ENCODE results near the gene CFAP45. TPM values are rescaled to one million over a fixed set of nuclear protein-coding genes. Genes with fewer than 3 reads are reported as not detected.
A peak's percentile ranks its signal among the peaks of the same experiment; 100 is the strongest.

Gene CFAP45
- total and polyA plus RNA-seq, 9 of the 15 experiments (the other 6 are each of a cell fraction or from before 2014, with no cell fraction given) = 0.65 to 2.4 (median 1.5) TPM

GRCh38 chr1:159929155-159930051 lies 29.4 kb upstream of the CFAP45 start (continued):
- TF ChIP-seq, protein P1, sequence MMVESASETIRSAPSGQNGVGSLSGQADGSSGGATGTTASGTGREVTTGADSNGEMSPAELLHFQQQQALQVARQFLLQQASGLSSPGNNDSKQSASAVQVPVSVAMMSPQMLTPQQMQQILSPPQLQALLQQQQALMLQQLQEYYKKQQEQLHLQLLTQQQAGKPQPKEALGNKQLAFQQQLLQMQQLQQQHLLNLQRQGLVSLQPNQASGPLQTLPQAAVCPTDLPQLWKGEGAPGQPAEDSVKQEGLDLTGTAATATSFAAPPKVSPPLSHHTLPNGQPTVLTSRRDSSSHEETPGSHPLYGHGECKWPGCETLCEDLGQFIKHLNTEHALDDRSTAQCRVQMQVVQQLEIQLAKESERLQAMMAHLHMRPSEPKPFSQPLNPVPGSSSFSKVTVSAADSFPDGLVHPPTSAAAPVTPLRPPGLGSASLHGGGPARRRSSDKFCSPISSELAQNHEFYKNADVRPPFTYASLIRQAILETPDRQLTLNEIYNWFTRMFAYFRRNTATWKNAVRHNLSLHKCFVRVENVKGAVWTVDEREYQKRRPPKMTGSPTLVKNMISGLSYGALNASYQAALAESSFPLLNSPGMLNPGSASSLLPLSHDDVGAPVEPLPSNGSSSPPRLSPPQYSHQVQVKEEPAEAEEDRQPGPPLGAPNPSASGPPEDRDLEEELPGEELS (CRISPR knock-in tag; IDR thresholded peaks at IDR 0.05; ENCODE audit: borderline replicate concordance) = no peak
- no peak for TF ChIP-seq NKRF (IDR thresholded peaks at IDR 0.05; ENCODE audit: borderline replicate concordance)
- no peak for TF ChIP-seq SMARCC2 (IDR thresholded peaks at IDR 0.05; ENCODE audit: low read depth)
- TF ChIP-seq, protein P2, sequence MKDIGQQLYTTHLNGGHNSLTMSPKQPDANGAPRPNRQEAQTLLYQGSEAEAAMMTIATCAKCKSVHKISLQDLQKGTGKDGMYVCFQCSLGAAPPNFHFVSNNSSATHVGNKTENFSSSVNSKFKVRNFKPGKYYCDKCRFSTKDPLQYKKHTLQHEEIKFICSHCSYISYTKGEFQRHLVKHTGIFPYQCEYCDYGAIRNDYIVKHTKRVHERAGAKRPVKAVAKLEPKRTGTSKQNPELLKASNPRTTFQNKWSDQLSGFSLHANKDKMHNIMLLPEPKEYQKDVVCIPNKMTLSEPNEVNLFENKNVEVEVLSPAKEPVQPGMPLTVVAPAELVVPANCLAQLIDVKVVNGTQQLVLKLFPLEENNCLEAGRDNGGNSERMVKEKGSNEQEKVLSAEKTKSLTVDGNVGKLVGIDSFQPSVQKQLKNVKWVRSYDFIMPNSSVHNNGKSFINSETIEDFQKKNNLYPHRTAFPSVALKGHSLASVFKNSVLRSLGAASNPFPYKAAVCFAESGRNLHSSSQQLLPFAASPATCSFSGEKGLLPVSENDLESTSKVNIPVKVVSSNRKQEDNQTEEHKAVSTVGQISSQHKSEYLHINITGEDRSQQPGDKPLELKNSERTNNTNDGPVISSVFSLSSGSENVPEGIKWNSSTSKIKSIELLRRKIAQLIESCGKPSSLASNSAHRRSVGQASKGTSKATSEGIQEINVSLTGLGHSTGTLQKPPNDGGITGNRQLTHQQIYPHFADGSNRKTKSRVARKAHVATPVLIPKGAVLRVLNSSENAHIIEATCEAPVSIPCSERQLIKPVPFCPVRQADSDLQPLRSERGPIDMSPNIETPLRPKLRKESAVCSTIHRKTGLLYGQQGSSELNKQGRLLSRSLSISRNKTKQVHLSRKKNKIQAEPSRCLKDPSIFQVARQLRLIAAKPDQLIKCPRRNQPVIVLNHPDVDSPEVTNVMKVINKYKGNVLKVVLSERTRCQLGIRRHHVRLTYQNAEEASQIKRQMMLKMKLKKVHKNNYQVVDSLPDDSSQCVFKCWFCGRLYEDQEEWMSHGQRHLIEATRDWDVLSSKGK (CRISPR knock-in tag; IDR thresholded peaks at IDR 0.05) = no peak
- TF ChIP-seq POLR2G (IDR thresholded peaks at IDR 0.05; ENCODE audit: low read depth, low read length) = peak; percentile 61
- no peak for TF ChIP-seq ETV5 (CRISPR knock-in tag; IDR thresholded peaks at IDR 0.05; ENCODE audit: low read depth)
- TF ChIP-seq, protein P3, sequence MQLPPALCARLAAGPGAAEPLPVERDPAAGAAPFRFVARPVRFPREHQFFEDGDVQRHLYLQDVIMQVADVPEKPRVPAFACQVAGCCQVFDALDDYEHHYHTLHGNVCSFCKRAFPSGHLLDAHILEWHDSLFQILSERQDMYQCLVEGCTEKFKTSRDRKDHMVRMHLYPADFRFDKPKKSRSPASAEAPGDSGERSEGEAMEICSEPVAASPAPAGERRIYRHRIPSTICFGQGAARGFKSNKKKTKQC (CRISPR knock-in tag; IDR thresholded peaks at IDR 0.05) = no peak
- TF ChIP-seq POLR2H (tag; IDR thresholded peaks at IDR 0.05; ENCODE audit: low read depth) = no peak
- TF ChIP-seq ZBTB17 (CRISPR knock-in tag; IDR thresholded peaks at IDR 0.05) = no peak
- TF ChIP-seq ZNF140 (CRISPR knock-in tag; IDR thresholded peaks at IDR 0.05) = no peak
- TF ChIP-seq, protein P4, sequence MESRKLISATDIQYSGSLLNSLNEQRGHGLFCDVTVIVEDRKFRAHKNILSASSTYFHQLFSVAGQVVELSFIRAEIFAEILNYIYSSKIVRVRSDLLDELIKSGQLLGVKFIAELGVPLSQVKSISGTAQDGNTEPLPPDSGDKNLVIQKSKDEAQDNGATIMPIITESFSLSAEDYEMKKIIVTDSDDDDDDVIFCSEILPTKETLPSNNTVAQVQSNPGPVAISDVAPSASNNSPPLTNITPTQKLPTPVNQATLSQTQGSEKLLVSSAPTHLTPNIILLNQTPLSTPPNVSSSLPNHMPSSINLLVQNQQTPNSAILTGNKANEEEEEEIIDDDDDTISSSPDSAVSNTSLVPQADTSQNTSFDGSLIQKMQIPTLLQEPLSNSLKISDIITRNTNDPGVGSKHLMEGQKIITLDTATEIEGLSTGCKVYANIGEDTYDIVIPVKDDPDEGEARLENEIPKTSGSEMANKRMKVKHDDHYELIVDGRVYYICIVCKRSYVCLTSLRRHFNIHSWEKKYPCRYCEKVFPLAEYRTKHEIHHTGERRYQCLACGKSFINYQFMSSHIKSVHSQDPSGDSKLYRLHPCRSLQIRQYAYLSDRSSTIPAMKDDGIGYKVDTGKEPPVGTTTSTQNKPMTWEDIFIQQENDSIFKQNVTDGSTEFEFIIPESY (CRISPR knock-in tag; IDR thresholded peaks at IDR 0.05) = no peak
- TF ChIP-seq ZNF347 (CRISPR knock-in tag; IDR thresholded peaks at IDR 0.05; ENCODE audit: low read depth) = no peak
- no peak for TF ChIP-seq NR0B1 (IDR thresholded peaks at IDR 0.05; ENCODE audit: partially characterized antibody)
- no peak for TF ChIP-seq BACH1 (tag; IDR thresholded peaks at IDR 0.05)

Data from K562 (cell line).